HEK293 (cell line): ENCODE data around the gene ERG.

Experiments
- CTCF ChIA-PET: fragments of 350-600 bp; formaldehyde crosslinking; extraction: SDS; loops from one replicate; lab custom pipeline; 2021; ENCODE audit warnings: antibody characterized with exemption; lab: Yijun Ruan, JAX
- POLR2A ChIA-PET: fragments of 300-600 bp; formaldehyde crosslinking; extraction: SDS; loops from one replicate; lab custom pipeline; 2020; ENCODE audit warnings: antibody characterized with exemption, inconsistent platforms; lab: Yijun Ruan, JAX
- H3K27ac ChIP-seq: fragments of 200-500 bp; sonication (Bioruptor generic); 2 replicates; pipeline ENCODE4 v1.5.1; 2014; ENCODE audit warnings: low read depth, low read length, control low read depth, inconsistent platforms; ENCODE audit errors: extremely low read depth
- H3K36me3 ChIP-seq, 2 experiments: fragments of 200-500 bp in 1 of 2; sonication (Bioruptor generic) in 1 of 2; 1 replicate in 1 of 2; 2 replicates in 1 of 2; pipeline ENCODE4 v1.5.1; 2014 to 2017; ENCODE audit warnings: inconsistent platforms in 2 of 2, low read length in 2 of 2; ENCODE audit not compliant: control insufficient read depth in 2 of 2, insufficient read depth in 1 of 2
- H3K4me1 ChIP-seq: fragments of 200-500 bp; sonication (Bioruptor generic); 2 replicates; pipeline ENCODE4 v1.5.1; 2014; ENCODE audit warnings: mild to moderate bottlenecking, low read length, inconsistent platforms; ENCODE audit not compliant: control insufficient read depth, insufficient read depth
- H3K4me3 ChIP-seq: 2 replicates; pipeline ENCODE4 v1.5.1; 2011; ENCODE audit warnings: low read depth, mild to moderate bottlenecking, control low read depth, low read length, moderate library complexity
- H3K9me3 ChIP-seq: fragments of 200-500 bp; sonication (Bioruptor generic); 2 replicates; pipeline ENCODE4 v1.5.1; 2014; ENCODE audit warnings: low read depth, low read length, inconsistent platforms; ENCODE audit not compliant: control insufficient read depth, insufficient read depth
- IKZF3 ChIP-seq: fragments of 450-650 bp; IDR thresholded peaks from 2 replicates; pipeline ENCODE4 v1.5.0; 2018; ENCODE audit warnings: missing biosample characterization, mild to moderate bottlenecking, missing genetic modification characterization, moderate library complexity
- RBAK ChIP-seq: fragments of 450-650 bp; formaldehyde crosslinking; IDR thresholded peaks from 2 replicates; pipeline ENCODE4 v1.5.1; 2016; ENCODE audit warnings: missing biosample characterization, missing genetic modification characterization
- YY2 ChIP-seq: fragments of 450-650 bp; formaldehyde crosslinking; IDR thresholded peaks from 2 replicates; pipeline ENCODE4 v1.5.1; 2016; ENCODE audit warnings: missing biosample characterization, missing genetic modification characterization
- ZBTB20 ChIP-seq: fragments of 450-650 bp; formaldehyde crosslinking; IDR thresholded peaks from 2 replicates; pipeline ENCODE4 v1.5.1; 2016; ENCODE audit warnings: missing biosample characterization, missing genetic modification characterization
- ZBTB48 ChIP-seq: fragments of 450-650 bp; formaldehyde crosslinking; IDR thresholded peaks from 2 replicates; pipeline ENCODE4 v1.5.1; 2016; ENCODE audit warnings: missing biosample characterization, missing genetic modification characterization
- ZFP69B ChIP-seq: fragments of 450-650 bp; formaldehyde crosslinking; IDR thresholded peaks from 2 replicates; pipeline ENCODE4 v1.5.1; 2016; ENCODE audit warnings: missing biosample characterization, missing genetic modification characterization
- ZNF132 ChIP-seq: fragments of 450-650 bp; formaldehyde crosslinking; IDR thresholded peaks from 2 replicates; pipeline ENCODE4 v1.5.1; 2017; ENCODE audit warnings: missing biosample characterization, missing genetic modification characterization, borderline replicate concordance
- ZNF133 ChIP-seq: fragments of 450-650 bp; formaldehyde crosslinking; IDR thresholded peaks from 2 replicates; pipeline ENCODE4 v1.5.1; 2016; ENCODE audit warnings: missing biosample characterization, missing genetic modification characterization
- ZNF175 ChIP-seq: fragments of 450-650 bp; formaldehyde crosslinking; IDR thresholded peaks from 2 replicates; pipeline ENCODE4 v1.5.1; 2016; ENCODE audit warnings: missing biosample characterization, missing genetic modification characterization
- ZNF19 ChIP-seq: fragments of 450-650 bp; formaldehyde crosslinking; IDR thresholded peaks from 2 replicates; pipeline ENCODE4; 2016; ENCODE audit warnings: missing biosample characterization, missing genetic modification characterization, low read depth
- ZNF202 ChIP-seq: fragments of 450-650 bp; formaldehyde crosslinking; IDR thresholded peaks from 2 replicates; pipeline ENCODE4 v1.5.1; 2016; ENCODE audit warnings: missing biosample characterization, missing genetic modification characterization, borderline replicate concordance
- ZNF221 ChIP-seq: fragments of 450-650 bp; formaldehyde crosslinking; IDR thresholded peaks from 2 replicates; pipeline ENCODE4 v1.5.1; 2017; ENCODE audit warnings: missing biosample characterization, missing genetic modification characterization, borderline replicate concordance
- ZNF24 ChIP-seq: fragments of 450-650 bp; formaldehyde crosslinking; IDR thresholded peaks from 2 replicates; pipeline ENCODE4 v1.5.1; 2016; ENCODE audit warnings: missing biosample characterization, missing genetic modification characterization
- ZNF302 ChIP-seq: fragments of 450-650 bp; formaldehyde crosslinking; IDR thresholded peaks from 2 replicates; pipeline ENCODE4 v1.5.1; 2016; ENCODE audit warnings: missing biosample characterization, missing genetic modification characterization, low read depth
- ZNF350 ChIP-seq: fragments of 450-650 bp; formaldehyde crosslinking; IDR thresholded peaks from 2 replicates; pipeline ENCODE4 v1.5.0; 2017; ENCODE audit warnings: missing biosample characterization, mild to moderate bottlenecking, missing genetic modification characterization
- ZNF366 ChIP-seq: fragments of 450-650 bp; formaldehyde crosslinking; conservative IDR thresholded peaks from 2 replicates; pipeline ENCODE4 v1.5.1; 2016; ENCODE audit warnings: missing biosample characterization, missing genetic modification characterization
- ZNF394 ChIP-seq: fragments of 450-650 bp; formaldehyde crosslinking; IDR thresholded peaks from 2 replicates; pipeline ENCODE4 v1.5.1; 2016; ENCODE audit warnings: missing biosample characterization, missing genetic modification characterization, mild to moderate bottlenecking, moderate library complexity, borderline replicate concordance
- ZNF501 ChIP-seq: fragments of 450-650 bp; formaldehyde crosslinking; IDR thresholded peaks from 2 replicates; pipeline ENCODE4 v1.5.1; 2016; ENCODE audit warnings: missing biosample characterization, missing genetic modification characterization
- ZNF514 ChIP-seq: fragments of 450-650 bp; formaldehyde crosslinking; IDR thresholded peaks from 2 replicates; pipeline ENCODE4 v1.5.1; 2016; ENCODE audit warnings: missing biosample characterization, missing genetic modification characterization
- ZNF521 ChIP-seq: fragments of 450-650 bp; formaldehyde crosslinking; IDR thresholded peaks from 2 replicates; pipeline ENCODE4 v1.5.1; 2017; ENCODE audit warnings: missing biosample characterization, mild to moderate bottlenecking, missing genetic modification characterization
- ZNF544 ChIP-seq: fragments of 450-650 bp; formaldehyde crosslinking; IDR thresholded peaks from 2 replicates; pipeline ENCODE4 v1.5.0; 2017; ENCODE audit warnings: missing biosample characterization, missing genetic modification characterization
- ZNF555 ChIP-seq: fragments of 450-650 bp; formaldehyde crosslinking; conservative IDR thresholded peaks from 2 replicates; pipeline ENCODE4 v1.5.1; 2017; ENCODE audit warnings: missing biosample characterization, mild to moderate bottlenecking, missing genetic modification characterization, inconsistent platforms
- ZNF596 ChIP-seq: fragments of 450-650 bp; IDR thresholded peaks from 2 replicates; pipeline ENCODE4 v1.5.0; 2018; ENCODE audit warnings: missing biosample characterization, mild to moderate bottlenecking, missing genetic modification characterization, moderate library complexity
- ZNF677 ChIP-seq: fragments of 450-650 bp; IDR thresholded peaks from 2 replicates; pipeline ENCODE4 v1.5.0; 2018; ENCODE audit warnings: missing biosample characterization, mild to moderate bottlenecking, missing genetic modification characterization, moderate library complexity
- ZNF76 ChIP-seq: fragments of 450-650 bp; formaldehyde crosslinking; IDR thresholded peaks from 2 replicates; pipeline ENCODE4; 2016; ENCODE audit warnings: low read depth, missing biosample characterization, missing genetic modification characterization, borderline replicate concordance
- ZSCAN23 ChIP-seq: fragments of 450-650 bp; formaldehyde crosslinking; IDR thresholded peaks from 2 replicates; pipeline ENCODE4 v1.5.1; 2016; ENCODE audit warnings: missing biosample characterization, missing genetic modification characterization
- TF ChIP-seq, protein P1 (sequence below): fragments of 450-650 bp; formaldehyde crosslinking; IDR thresholded peaks from 2 replicates; pipeline ENCODE4 v1.5.1; 2016; ENCODE audit warnings: missing biosample characterization, missing genetic modification characterization
- TF ChIP-seq, protein P2 (sequence below): fragments of 450-650 bp; formaldehyde crosslinking; IDR thresholded peaks from 2 replicates; pipeline ENCODE4 v1.5.1; 2016; ENCODE audit warnings: missing biosample characterization, missing genetic modification characterization
- TF ChIP-seq, protein P3 (sequence below): fragments of 450-650 bp; formaldehyde crosslinking; IDR thresholded peaks from 2 replicates; pipeline ENCODE4 v1.5.1; 2016; ENCODE audit warnings: missing biosample characterization, missing genetic modification characterization

The ERG gene

DNA sequence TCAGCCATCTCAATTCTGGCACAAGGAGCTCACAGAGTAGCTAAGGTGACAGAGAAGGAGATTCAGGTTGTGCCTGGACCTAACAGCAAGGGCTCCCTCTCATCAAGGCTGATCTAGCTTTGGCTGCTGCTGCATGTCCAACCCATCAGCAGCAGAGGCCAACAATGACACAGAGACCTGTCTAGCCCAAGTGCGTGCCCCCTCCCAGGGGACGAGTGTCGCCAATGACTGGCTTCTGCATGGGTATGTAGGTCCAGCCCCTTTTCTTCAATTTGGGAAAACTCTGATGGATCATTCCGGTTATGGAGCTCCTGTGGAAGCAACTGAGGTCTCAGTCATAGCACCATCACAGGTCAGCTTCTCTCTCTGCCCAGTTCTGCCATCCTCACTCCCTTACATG, 158.1 kb downstream of the ERG start (continued):
- TF ChIP-seq ZNF302 (tag by site-specific recombination), result no peak
- TF ChIP-seq, all 188 proteins: peak for 0

DNA sequence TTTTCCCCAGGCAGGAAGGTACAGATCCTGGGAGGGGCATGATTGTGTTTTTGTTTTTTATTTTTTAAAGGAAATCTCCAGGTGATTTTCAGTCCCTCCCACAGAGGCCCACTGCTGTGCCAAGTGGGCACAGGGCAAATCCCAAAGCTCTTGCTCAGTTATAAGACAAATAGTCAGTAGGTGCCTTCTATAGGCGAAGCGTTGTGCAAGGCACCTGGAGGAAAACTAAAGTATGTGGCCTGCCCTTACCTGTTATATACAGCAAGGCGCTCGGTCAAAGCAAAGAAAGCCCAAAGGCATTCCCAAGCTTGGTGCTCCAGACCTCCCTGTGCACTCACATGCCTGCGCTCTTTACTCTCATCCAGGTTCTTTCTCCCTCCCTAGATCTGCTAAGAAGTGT, 160.5 kb downstream of the ERG start:
- TF ChIP-seq IKZF3 (no peak), ZNF24 (tag by site-specific recombination) (no peak), ZNF221 (no peak), ZBTB48 (tag by site-specific recombination) (no peak), ZNF555 (tag by site-specific recombination) (no peak), YY2 (tag by site-specific recombination) (no peak), ZNF544 (tag by site-specific recombination) (no peak), ZNF521 (tag by site-specific recombination) (no peak), ZNF133 (no peak)
- TF ChIP-seq, protein P1, sequence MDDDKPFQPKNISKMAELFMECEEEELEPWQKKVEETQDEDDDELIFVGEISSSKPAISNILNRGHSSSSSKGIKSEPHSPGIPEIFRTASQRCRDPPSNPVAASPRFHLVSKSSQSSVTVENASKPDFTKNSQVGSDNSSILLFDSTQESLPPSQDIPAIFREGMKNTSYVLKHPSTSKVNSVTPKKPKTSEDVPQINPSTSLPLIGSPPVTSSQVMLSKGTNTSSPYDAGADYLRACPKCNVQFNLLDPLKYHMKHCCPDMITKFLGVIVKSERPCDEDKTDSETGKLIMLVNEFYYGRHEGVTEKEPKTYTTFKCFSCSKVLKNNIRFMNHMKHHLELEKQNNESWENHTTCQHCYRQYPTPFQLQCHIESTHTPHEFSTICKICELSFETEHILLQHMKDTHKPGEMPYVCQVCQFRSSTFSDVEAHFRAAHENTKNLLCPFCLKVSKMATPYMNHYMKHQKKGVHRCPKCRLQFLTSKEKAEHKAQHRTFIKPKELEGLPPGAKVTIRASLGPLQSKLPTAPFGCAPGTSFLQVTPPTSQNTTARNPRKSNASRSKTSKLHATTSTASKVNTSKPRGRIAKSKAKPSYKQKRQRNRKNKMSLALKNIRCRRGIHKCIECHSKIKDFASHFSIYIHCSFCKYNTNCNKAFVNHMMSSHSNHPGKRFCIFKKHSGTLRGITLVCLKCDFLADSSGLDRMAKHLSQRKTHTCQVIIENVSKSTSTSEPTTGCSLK (tag by site-specific recombination), result no peak
- TF ChIP-seq, protein P2, sequence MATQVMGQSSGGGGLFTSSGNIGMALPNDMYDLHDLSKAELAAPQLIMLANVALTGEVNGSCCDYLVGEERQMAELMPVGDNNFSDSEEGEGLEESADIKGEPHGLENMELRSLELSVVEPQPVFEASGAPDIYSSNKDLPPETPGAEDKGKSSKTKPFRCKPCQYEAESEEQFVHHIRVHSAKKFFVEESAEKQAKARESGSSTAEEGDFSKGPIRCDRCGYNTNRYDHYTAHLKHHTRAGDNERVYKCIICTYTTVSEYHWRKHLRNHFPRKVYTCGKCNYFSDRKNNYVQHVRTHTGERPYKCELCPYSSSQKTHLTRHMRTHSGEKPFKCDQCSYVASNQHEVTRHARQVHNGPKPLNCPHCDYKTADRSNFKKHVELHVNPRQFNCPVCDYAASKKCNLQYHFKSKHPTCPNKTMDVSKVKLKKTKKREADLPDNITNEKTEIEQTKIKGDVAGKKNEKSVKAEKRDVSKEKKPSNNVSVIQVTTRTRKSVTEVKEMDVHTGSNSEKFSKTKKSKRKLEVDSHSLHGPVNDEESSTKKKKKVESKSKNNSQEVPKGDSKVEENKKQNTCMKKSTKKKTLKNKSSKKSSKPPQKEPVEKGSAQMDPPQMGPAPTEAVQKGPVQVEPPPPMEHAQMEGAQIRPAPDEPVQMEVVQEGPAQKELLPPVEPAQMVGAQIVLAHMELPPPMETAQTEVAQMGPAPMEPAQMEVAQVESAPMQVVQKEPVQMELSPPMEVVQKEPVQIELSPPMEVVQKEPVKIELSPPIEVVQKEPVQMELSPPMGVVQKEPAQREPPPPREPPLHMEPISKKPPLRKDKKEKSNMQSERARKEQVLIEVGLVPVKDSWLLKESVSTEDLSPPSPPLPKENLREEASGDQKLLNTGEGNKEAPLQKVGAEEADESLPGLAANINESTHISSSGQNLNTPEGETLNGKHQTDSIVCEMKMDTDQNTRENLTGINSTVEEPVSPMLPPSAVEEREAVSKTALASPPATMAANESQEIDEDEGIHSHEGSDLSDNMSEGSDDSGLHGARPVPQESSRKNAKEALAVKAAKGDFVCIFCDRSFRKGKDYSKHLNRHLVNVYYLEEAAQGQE (tag by site-specific recombination), result no peak
- H3K9me3 ChIP-seq, result no peaks in the 10 kb centered on the region
- ChIA-PET POLR2A (no interaction called here), CTCF (interaction anchor here (1.4 kb wide), 1 partner anchor 17 kb away, joined by 4 read pairs; no protein-coding TSS in a partner anchor)
- H3K27ac ChIP-seq, result no peak overlapping the region
- no peaks in the 10 kb centered on the region for H3K36me3 ChIP-seq
- H3K4me1 ChIP-seq, result peaks cover 4% of the 10 kb centered on the region
- no peak overlapping the region for H3K4me3 ChIP-seq

DNA sequence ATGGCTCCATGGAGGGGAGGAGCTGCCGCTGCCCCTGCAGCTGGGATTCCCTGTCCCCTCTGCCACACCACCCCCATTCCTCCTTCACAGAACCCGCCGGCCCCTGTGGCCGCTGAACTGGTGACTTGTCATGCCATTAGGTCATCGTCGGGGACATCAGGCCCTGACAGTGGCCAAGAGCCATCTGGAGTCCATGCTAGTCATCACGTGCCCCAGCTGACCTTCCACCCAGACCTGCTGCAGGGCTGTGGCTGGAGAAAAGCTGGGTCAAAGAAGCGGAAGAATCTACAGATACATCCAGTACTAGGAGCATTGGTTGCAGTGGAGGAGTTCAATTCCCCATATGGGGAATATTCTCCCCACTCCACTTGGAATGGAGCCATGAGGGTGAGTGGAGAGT, 163.4 kb downstream of the ERG start:
- CTCF ChIA-PET, result interaction anchor here (0.6 to 4.1 kb wide), 3 partner anchors 17 to 116 kb away, joined by 4 to 23 read pairs (median 17); no protein-coding TSS in a partner anchor

More for the DNA sequence above, 163.4 kb downstream of the ERG start:
- no peak for TF ChIP-seq ZNF350 (tag by site-specific recombination)
- no peak for TF ChIP-seq ZNF19 (tag by site-specific recombination)
- no peak for TF ChIP-seq ZBTB20 (tag by site-specific recombination)
- TF ChIP-seq, protein P3, sequence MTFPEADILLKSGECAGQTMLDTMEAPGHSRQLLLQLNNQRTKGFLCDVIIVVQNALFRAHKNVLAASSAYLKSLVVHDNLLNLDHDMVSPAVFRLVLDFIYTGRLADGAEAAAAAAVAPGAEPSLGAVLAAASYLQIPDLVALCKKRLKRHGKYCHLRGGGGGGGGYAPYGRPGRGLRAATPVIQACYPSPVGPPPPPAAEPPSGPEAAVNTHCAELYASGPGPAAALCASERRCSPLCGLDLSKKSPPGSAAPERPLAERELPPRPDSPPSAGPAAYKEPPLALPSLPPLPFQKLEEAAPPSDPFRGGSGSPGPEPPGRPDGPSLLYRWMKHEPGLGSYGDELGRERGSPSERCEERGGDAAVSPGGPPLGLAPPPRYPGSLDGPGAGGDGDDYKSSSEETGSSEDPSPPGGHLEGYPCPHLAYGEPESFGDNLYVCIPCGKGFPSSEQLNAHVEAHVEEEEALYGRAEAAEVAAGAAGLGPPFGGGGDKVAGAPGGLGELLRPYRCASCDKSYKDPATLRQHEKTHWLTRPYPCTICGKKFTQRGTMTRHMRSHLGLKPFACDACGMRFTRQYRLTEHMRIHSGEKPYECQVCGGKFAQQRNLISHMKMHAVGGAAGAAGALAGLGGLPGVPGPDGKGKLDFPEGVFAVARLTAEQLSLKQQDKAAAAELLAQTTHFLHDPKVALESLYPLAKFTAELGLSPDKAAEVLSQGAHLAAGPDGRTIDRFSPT (tag by site-specific recombination), result no peak
- no peak for TF ChIP-seq ZNF132 (tag by site-specific recombination)
- TF ChIP-seq ZNF394, result no peak
- no peak for TF ChIP-seq ZNF76 (tag by site-specific recombination)
- TF ChIP-seq ZNF596 (tag by site-specific recombination), result no peak
- TF ChIP-seq ZNF202 (tag by site-specific recombination), result no peak
- TF ChIP-seq RBAK, result no peak
- TF ChIP-seq ZNF677 (tag by site-specific recombination), result no peak
- no peak for TF ChIP-seq ZFP69B (tag by site-specific recombination)
- no peak for TF ChIP-seq ZNF514 (tag by site-specific recombination)
- no peak for TF ChIP-seq ZNF501
- TF ChIP-seq ZSCAN23 (tag by site-specific recombination), result no peak
- no peak for TF ChIP-seq ZNF366 (tag by site-specific recombination)
- TF ChIP-seq ZNF175 (tag by site-specific recombination), result no peak
- H3K27ac ChIP-seq, result no peak overlapping the region
- H3K4me3 ChIP-seq, result no peak overlapping the region
- H3K4me1 ChIP-seq, result no peaks in the 10 kb centered on the region
- POLR2A ChIA-PET, result no interaction called here
- no peaks in the 10 kb centered on the region for H3K9me3 ChIP-seq
- H3K36me3 ChIP-seq, result no peaks in the 10 kb centered on the region
